DND-41 (cell line): Measurements from ENCODE around the gene IQSEC1.

Experiments used
- EZH2 ChIP-seq: IDR thresholded peaks from 3 replicates; pipeline ENCODE4 v1.6.1; 2012; ENCODE audit warnings: borderline replicate concordance, low read depth, mild to moderate bottlenecking, moderate library complexity, low read length, inconsistent platforms; ENCODE audit not compliant: severe bottlenecking
- TF ChIP-seq, protein P1 (sequence below): IDR thresholded peaks from 2 replicates; pipeline ENCODE4 v1.5.1; 2012; ENCODE audit warnings: borderline replicate concordance, low read length, moderate library complexity, mild to moderate bottlenecking; ENCODE audit not compliant: poor library complexity, severe bottlenecking; ENCODE audit errors: extremely low read depth

DNA sequence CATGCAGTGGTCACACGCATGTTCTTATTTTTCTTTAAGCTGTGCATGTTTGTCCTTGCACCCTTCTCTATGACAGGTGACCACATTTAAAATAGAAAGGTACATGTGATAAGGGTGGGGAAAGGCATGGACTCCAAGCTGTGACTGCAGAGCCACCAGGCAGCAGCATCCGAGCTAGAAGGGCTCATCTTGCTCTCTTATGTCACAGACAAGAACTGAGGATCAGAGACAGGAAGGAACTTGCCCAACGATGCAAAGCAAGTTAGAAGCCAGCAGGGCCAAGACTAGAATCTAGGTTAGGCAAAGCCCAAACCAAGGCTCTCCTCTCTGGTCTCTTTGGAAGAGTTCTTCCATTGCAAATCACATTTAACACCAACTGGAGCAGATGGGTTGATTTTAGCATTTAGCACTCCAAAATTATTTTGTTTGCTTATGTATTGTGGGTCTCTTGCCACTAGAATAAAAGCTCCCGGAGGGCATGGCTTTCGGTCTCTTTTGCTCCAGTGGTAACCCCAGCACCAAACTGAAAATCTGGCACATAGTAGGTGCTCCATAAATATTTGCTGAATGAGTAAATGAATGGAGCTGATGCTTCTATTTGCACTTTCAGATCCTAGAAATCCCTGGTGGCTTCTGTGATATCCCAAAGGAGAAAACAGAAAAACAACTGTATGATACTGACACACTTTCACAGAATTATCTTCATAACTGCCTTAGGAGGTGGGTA is 84.3 kb downstream of the IQSEC1 start:
- TF ChIP-seq, protein P1, sequence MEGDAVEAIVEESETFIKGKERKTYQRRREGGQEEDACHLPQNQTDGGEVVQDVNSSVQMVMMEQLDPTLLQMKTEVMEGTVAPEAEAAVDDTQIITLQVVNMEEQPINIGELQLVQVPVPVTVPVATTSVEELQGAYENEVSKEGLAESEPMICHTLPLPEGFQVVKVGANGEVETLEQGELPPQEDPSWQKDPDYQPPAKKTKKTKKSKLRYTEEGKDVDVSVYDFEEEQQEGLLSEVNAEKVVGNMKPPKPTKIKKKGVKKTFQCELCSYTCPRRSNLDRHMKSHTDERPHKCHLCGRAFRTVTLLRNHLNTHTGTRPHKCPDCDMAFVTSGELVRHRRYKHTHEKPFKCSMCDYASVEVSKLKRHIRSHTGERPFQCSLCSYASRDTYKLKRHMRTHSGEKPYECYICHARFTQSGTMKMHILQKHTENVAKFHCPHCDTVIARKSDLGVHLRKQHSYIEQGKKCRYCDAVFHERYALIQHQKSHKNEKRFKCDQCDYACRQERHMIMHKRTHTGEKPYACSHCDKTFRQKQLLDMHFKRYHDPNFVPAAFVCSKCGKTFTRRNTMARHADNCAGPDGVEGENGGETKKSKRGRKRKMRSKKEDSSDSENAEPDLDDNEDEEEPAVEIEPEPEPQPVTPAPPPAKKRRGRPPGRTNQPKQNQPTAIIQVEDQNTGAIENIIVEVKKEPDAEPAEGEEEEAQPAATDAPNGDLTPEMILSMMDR = no peak
- no peak for TF ChIP-seq EZH2
